ENCODE results near the gene NPLOC4. TPM values are rescaled to one million over a fixed set of nuclear protein-coding genes. Genes with fewer than 3 reads are reported as not detected.

The NPLOC4 gene
- total and polyA plus RNA-seq, 2 donors (not counting 1 experiment from before 2014, with no cell fraction given), result 70.2 to 101 TPM

GRCh38 chr17:81534157-81535006, 102.5 kb downstream of the NPLOC4 start:
- Mint-ChIP-seq H3K27me3 (peaks cover 7% of the 10 kb centered on the region), H3K4me3 (no peak overlapping the region), H3K9me3 (ENCODE audit: insufficient read depth) (no peaks in the 10 kb centered on the region), H3K27ac (no peak overlapping the region), H3K4me1 (peaks cover 14% of the 10 kb centered on the region)
- TF ChIP-seq EZH2 (IDR thresholded peaks at IDR 0.05; ENCODE audit: borderline replicate concordance, insufficient read depth, low read depth, low read length, poor library complexity, severe bottlenecking) (no peak), CTCF (IDR thresholded peaks at IDR 0.05) (no peak)
- Histone ChIP-seq H3K79me2 (ENCODE audit: control insufficient read depth, insufficient read depth, low read length) (peaks cover 3% of the 10 kb centered on the region), H3K9ac (ENCODE audit: low read length) (no peak overlapping the region), H3K27me3 (replicated peaks in 1 of 4; ENCODE audit: control extremely low read depth in 1 of 4, control insufficient read depth in 3 of 4, insufficient read depth in 4 of 4, low read length in 3 of 4) (peaks cover 0 to 31% (median 10%) of the 10 kb centered on the region in 4 experiments), H3K36me3 (replicated peaks in 1 of 2; ENCODE audit: control extremely low read depth in 1 of 2, control insufficient read depth in 1 of 2, extremely low read depth in 1 of 2, insufficient read depth in 2 of 2, low read length in 1 of 2) (peaks cover 0 to 8% of the 10 kb centered on the region in 2 experiments), H3K4me1 (ENCODE audit: control insufficient read depth in 2 of 2, insufficient read depth in 2 of 2, low read length in 2 of 2) (peaks cover 21 to 36% of the 10 kb centered on the region in 2 donors), H2AFZ (ENCODE audit: insufficient read depth, low read depth, low read length, poor library complexity, severe bottlenecking) (no peak overlapping the region), H3K4me3 (ENCODE audit: control extremely low read depth in 1 of 5, extremely low read depth in 1 of 5, insufficient read depth in 1 of 5, low read depth in 2 of 5, low read length in 4 of 5) (no peak overlapping the region), H3K4me2 (replicated peaks; ENCODE audit: low read depth, low read length, poor library complexity, severe bottlenecking) (no peak overlapping the region), H3K27ac (ENCODE audit: low read length in 2 of 2) (no peak overlapping the region), H4K20me1 (ENCODE audit: control insufficient read depth, insufficient read depth, low read length, poor library complexity, severe bottlenecking) (peaks cover 32% of the 10 kb centered on the region), H3K9me3 (ENCODE audit: control extremely low read depth in 1 of 3, control insufficient read depth in 2 of 3, insufficient read depth in 1 of 3, low read length in 2 of 3) (peaks cover 0 to 11% (median 0%) of the 10 kb centered on the region in 3 donors)
- DNase-seq (no peak), ATAC-seq (ENCODE audit: low read depth) (no peak)
- intact Hi-C loops (cut with micrococcal nuclease), result no loop called here
- POLR2A ChIA-PET, result interaction anchor here (0.6 kb wide), 1 partner anchor 17 kb away, joined by 5 read pairs; no protein-coding TSS in a partner anchor
- WGBS (ENCODE audit: insufficient coverage), result 57% methylated on average over 4 of the region's 6 CpGs
- CTCF ChIA-PET, result no interaction called here
